ENCODE data around the gene UFSP2. TPM values are rescaled to one million over a fixed set of nuclear protein-coding genes. Genes with fewer than 3 reads are reported as not detected.

Gene UFSP2
- total RNA-seq, 2 experiments from 2014 or later: 16.6 to 20.3 TPM

GRCh38 chr4:185395956-185396723, 29.6 kb downstream of the UFSP2 start:
- H3K27me3 Mint-ChIP-seq (ENCODE audit: low read depth): no peaks in the 10 kb centered on the region
- H3K4me1 Mint-ChIP-seq (ENCODE audit: low read depth): peaks cover 44% of the 10 kb centered on the region
- peak; percentile 90 for ATAC-seq
- ChIA-PET CTCF (interaction anchor here (0.9 to 2.3 kb wide), 7 partner anchors 9 to 391 kb away, joined by 3 to 6 read pairs (median 4); no protein-coding TSS in a partner anchor), POLR2A (interaction anchor here (0.6 to 2.6 kb wide), 7 partner anchors 8 to 187 kb away, joined by 3 to 18 read pairs (median 6); partner anchors contain the start of genes SNX25 and UFSP2)
- peak; percentile 96 for DNase-seq
- peak overlapping the region; percentile 86 for H3K4me3 Mint-ChIP-seq
- no peaks in the 10 kb centered on the region for H3K9me3 Mint-ChIP-seq (ENCODE audit: insufficient read depth)
- peak overlapping the region; percentile 98 for H3K27ac Mint-ChIP-seq
- peaks cover 38% of the 10 kb centered on the region for H3K36me3 Mint-ChIP-seq (ENCODE audit: low read depth)

- Mint-ChIP-seq H3K36me3 (ENCODE audit: low read depth) (peaks cover 33% of the 10 kb centered on the region), H3K4me1 (ENCODE audit: low read depth) (peaks cover 44% of the 10 kb centered on the region), H3K27me3 (ENCODE audit: low read depth) (no peaks in the 10 kb centered on the region), H3K27ac (peak within 1 kb of the TSS; percentile 98), H3K4me3 (peak within 1 kb of the TSS; percentile 86), H3K9me3 (ENCODE audit: insufficient read depth) (no peaks in the 10 kb centered on the region)
- ChIA-PET POLR2A (interaction anchor here (0.6 to 2.6 kb wide), 7 partner anchors 11 to 188 kb away, joined by 3 to 18 read pairs (median 3); partner anchors contain the start of genes SNX25 and UFSP2), CTCF (interaction anchor here (0.9 to 2.3 kb wide), 7 partner anchors 9 to 390 kb away, joined by 3 to 6 read pairs (median 3); no protein-coding TSS in a partner anchor)
- ATAC-seq (no peak), DNase-seq (no peak)
Observed at GRCh38 chr4:185395238-185395955, 30.4 kb downstream of the UFSP2 start, which contains the start of gene LRP2BP. Gene LRP2BP (minus strand): TSS chr4:185395924. CDS start chr4:185378186, 17,738 bp downstream.

- ATAC-seq (no peak), DNase-seq (no peak)
- Mint-ChIP-seq H3K4me3 (peak overlapping the region; percentile 86), H3K9me3 (ENCODE audit: insufficient read depth) (no peaks in the 10 kb centered on the region), H3K36me3 (ENCODE audit: low read depth) (peaks cover 27% of the 10 kb centered on the region), H3K4me1 (ENCODE audit: low read depth) (peaks cover 40% of the 10 kb centered on the region), H3K27ac (peak overlapping the region; percentile 91), H3K27me3 (ENCODE audit: low read depth) (no peaks in the 10 kb centered on the region)
- ChIA-PET POLR2A (interaction anchor here (0.7 to 2.6 kb wide), 4 partner anchors 10 to 187 kb away, joined by 3 to 18 read pairs (median 4); partner anchors contain the start of gene UFSP2), CTCF (interaction anchor here (1.1 to 2.3 kb wide), 2 partner anchors 203 to 211 kb away, joined by 3 to 6 read pairs; no protein-coding TSS in a partner anchor)
Observed at GRCh38 chr4:185394568-185395237, 31.1 kb downstream of the UFSP2 start.

- Mint-ChIP-seq H3K27me3 (ENCODE audit: low read depth) (no peaks in the 10 kb centered on the region), H3K27ac (no peak overlapping the region), H3K9me3 (ENCODE audit: insufficient read depth) (no peaks in the 10 kb centered on the region), H3K4me3 (no peak overlapping the region), H3K4me1 (ENCODE audit: low read depth) (peaks cover 17% of the 10 kb centered on the region), H3K36me3 (ENCODE audit: low read depth) (peaks cover 6% of the 10 kb centered on the region)
- no peak for DNase-seq
- ATAC-seq: no peak
- ChIA-PET POLR2A (no interaction called here), CTCF (no interaction called here)
Observed at GRCh38 chr4:185392156-185392555, 33.6 kb downstream of the UFSP2 start.

GRCh38 chr4:185390941-185391340, 34.8 kb downstream of the UFSP2 start:
- H3K4me1 Mint-ChIP-seq (ENCODE audit: low read depth): peaks cover 14% of the 10 kb centered on the region
- no peak overlapping the region for H3K4me3 Mint-ChIP-seq
- H3K36me3 Mint-ChIP-seq (ENCODE audit: low read depth): peaks cover 4% of the 10 kb centered on the region
- ChIA-PET CTCF (no interaction called here), POLR2A (no interaction called here)
- DNase-seq (no peak), ATAC-seq (no peak)
- no peak overlapping the region for H3K27ac Mint-ChIP-seq
- no peaks in the 10 kb centered on the region for H3K27me3 Mint-ChIP-seq (ENCODE audit: low read depth)
- no peaks in the 10 kb centered on the region for H3K9me3 Mint-ChIP-seq (ENCODE audit: insufficient read depth)

GRCh38 chr4:185387957-185388356, 37.8 kb downstream of the UFSP2 start:
- H3K9me3 Mint-ChIP-seq (ENCODE audit: insufficient read depth): no peaks in the 10 kb centered on the region
- no peak for DNase-seq
- no peak overlapping the region for H3K27ac Mint-ChIP-seq
- H3K4me3 Mint-ChIP-seq: no peak overlapping the region
- ChIA-PET POLR2A (no interaction called here), CTCF (no interaction called here)
- no peak for ATAC-seq
- peaks cover 6% of the 10 kb centered on the region for H3K36me3 Mint-ChIP-seq (ENCODE audit: low read depth)
- no peaks in the 10 kb centered on the region for H3K27me3 Mint-ChIP-seq (ENCODE audit: low read depth)
- peaks cover 18% of the 10 kb centered on the region for H3K4me1 Mint-ChIP-seq (ENCODE audit: low read depth)

- Mint-ChIP-seq H3K27me3 (ENCODE audit: low read depth) (no peaks in the 10 kb centered on the region), H3K36me3 (ENCODE audit: low read depth) (peaks cover 7% of the 10 kb centered on the region), H3K9me3 (ENCODE audit: insufficient read depth) (no peaks in the 10 kb centered on the region), H3K4me3 (peak overlapping the region; percentile 43), H3K27ac (peak overlapping the region; percentile 77), H3K4me1 (ENCODE audit: low read depth) (peaks cover 18% of the 10 kb centered on the region)
- POLR2A ChIA-PET: interaction anchor here (1.0 to 2.1 kb wide), 2 partner anchors 10 to 12 kb away, joined by 4 to 7 read pairs; partner anchors contain the start of genes ANKRD37 and LRP2BP
- ATAC-seq (no peak), DNase-seq (no peak)
- CTCF ChIA-PET: interaction anchor here (1.1 kb wide), 1 partner anchor 11 kb away, joined by 5 read pairs; the partner anchor contains the start of genes ANKRD37 and LRP2BP
Observed at GRCh38 chr4:185384930-185385331, 40.8 kb downstream of the UFSP2 start.

GRCh38 chr4:185384061-185384460, 41.7 kb downstream of the UFSP2 start:
- POLR2A ChIA-PET: no interaction called here
- no peaks in the 10 kb centered on the region for H3K9me3 Mint-ChIP-seq (ENCODE audit: insufficient read depth)
- H3K27me3 Mint-ChIP-seq (ENCODE audit: low read depth): no peaks in the 10 kb centered on the region
- no peak for DNase-seq
- CTCF ChIA-PET: interaction anchor here (1.1 kb wide), 1 partner anchor 12 kb away, joined by 5 read pairs; the partner anchor contains the start of genes ANKRD37 and LRP2BP
- no peak overlapping the region for H3K4me3 Mint-ChIP-seq
- H3K4me1 Mint-ChIP-seq (ENCODE audit: low read depth): peaks cover 18% of the 10 kb centered on the region
- no peak for ATAC-seq
- no peak overlapping the region for H3K27ac Mint-ChIP-seq
- peaks cover 7% of the 10 kb centered on the region for H3K36me3 Mint-ChIP-seq (ENCODE audit: low read depth)

GRCh38 chr4:185383451-185383850, 42.3 kb downstream of the UFSP2 start:
- Mint-ChIP-seq H3K4me1 (ENCODE audit: low read depth) (peaks cover 18% of the 10 kb centered on the region), H3K36me3 (ENCODE audit: low read depth) (peaks cover 7% of the 10 kb centered on the region), H3K9me3 (ENCODE audit: insufficient read depth) (no peaks in the 10 kb centered on the region), H3K27ac (no peak overlapping the region), H3K4me3 (no peak overlapping the region), H3K27me3 (ENCODE audit: low read depth) (no peaks in the 10 kb centered on the region)
- DNase-seq (no peak), ATAC-seq (no peak)
- POLR2A ChIA-PET: no interaction called here
- CTCF ChIA-PET: no interaction called here

- peaks cover 7% of the 10 kb centered on the region for H3K36me3 Mint-ChIP-seq (ENCODE audit: low read depth)
- no peak for DNase-seq
- ATAC-seq: no peak
- no peak overlapping the region for H3K4me3 Mint-ChIP-seq
- no peaks in the 10 kb centered on the region for H3K27me3 Mint-ChIP-seq (ENCODE audit: low read depth)
- H3K27ac Mint-ChIP-seq: no peak overlapping the region
- no peaks in the 10 kb centered on the region for H3K9me3 Mint-ChIP-seq (ENCODE audit: insufficient read depth)
- H3K4me1 Mint-ChIP-seq (ENCODE audit: low read depth): peaks cover 18% of the 10 kb centered on the region
- ChIA-PET POLR2A (no interaction called here), CTCF (no interaction called here)
Observed at GRCh38 chr4:185382754-185383153, 43.0 kb downstream of the UFSP2 start.

Measured in activated CD8-positive, alpha-beta T cell treated with anti-CD3 and anti-CD28 coated beads, Interleukin-2, amount 10 ng/mL, durations not matched to agents 7 days and 5 days (primary cell).